Measurements from ENCODE around the gene FAM83C. TPM values are rescaled to one million over a fixed set of nuclear protein-coding genes. Genes with fewer than 3 reads are reported as not detected.
A peak's percentile ranks its signal among the peaks of the same experiment; 100 is the strongest.
"Not testable (repeated sequence)": the region's sequence is repeated elsewhere in the genome, so short reads cannot be mapped to it uniquely, and the experiment has no call there.

Gene FAM83C
- total RNA-seq, 1 experiment from 2014 or later, result not detected

DNA sequence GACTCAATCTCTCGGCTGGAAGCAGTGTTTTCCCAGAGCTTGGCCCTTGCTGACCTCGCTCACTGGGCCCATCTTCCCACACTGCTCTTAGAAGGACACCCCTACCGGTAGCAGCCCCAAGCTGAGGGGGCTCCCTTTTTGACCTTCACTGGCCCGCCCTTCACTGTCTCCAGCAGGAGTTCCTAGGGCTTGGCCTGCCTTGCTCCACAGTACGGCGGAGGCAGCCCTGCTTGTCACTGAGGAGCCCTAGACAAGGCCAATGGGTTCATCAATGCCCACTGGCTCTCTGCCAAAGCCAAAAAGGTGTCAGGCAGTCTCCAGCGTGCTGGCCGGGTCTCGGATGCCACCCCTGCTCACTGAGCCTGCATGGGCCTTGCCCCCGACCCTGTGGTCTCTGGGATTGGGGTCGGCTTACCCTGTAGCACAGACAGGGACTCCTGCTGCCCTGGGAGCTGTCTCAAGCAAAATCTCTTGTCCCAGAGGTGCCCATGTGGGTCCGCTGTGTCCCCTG lies 16.4 kb downstream of the FAM83C start:
- Histone ChIP-seq H3K4me3 (ENCODE audit: insufficient read depth, low read depth, low read length) (no peak overlapping the region), H3K36me3 (replicated peaks; ENCODE audit: control insufficient read depth, insufficient read depth, low read length) (peaks cover 23% of the 10 kb centered on the region), H3K27me3 (ENCODE audit: control insufficient read depth, insufficient read depth, low read length) (no peaks in the 10 kb centered on the region)
- DNase-seq, result no peak

GRCh38 chr20:35274172-35275092 lies 17.8 kb downstream of the FAM83C start:
- DNase-seq, result no peak
- no peak overlapping the region for H3K4me3 ChIP-seq (ENCODE audit: insufficient read depth, low read depth, low read length)
- H3K27me3 ChIP-seq (ENCODE audit: control insufficient read depth, insufficient read depth, low read length), result no peaks in the 10 kb centered on the region

GRCh38 chr20:35273449-35274171 lies 18.6 kb downstream of the FAM83C start:
- Histone ChIP-seq H3K4me3 (ENCODE audit: insufficient read depth, low read depth, low read length) (no peak overlapping the region), H3K36me3 (replicated peaks; ENCODE audit: control insufficient read depth, insufficient read depth, low read length) (peaks cover 1% of the 10 kb centered on the region), H3K27me3 (ENCODE audit: control insufficient read depth, insufficient read depth, low read length) (no peaks in the 10 kb centered on the region)
- DNase-seq, result peak; percentile 79

More at GRCh38 chr20:35274172-35275092, 17.8 kb downstream of the FAM83C start:
- peaks cover 9% of the 10 kb centered on the region for H3K36me3 ChIP-seq (replicated peaks; ENCODE audit: control insufficient read depth, insufficient read depth, low read length)

- Histone ChIP-seq H3K4me3 (ENCODE audit: insufficient read depth, low read depth, low read length) (no peak overlapping the region), H3K36me3 (replicated peaks; ENCODE audit: control insufficient read depth, insufficient read depth, low read length) (no peaks in the 10 kb centered on the region; the same call in none of the 2 replicates), H3K27me3 (ENCODE audit: control insufficient read depth, insufficient read depth, low read length) (no peaks in the 10 kb centered on the region)
- no peak for DNase-seq
Measured at GRCh38 chr20:35271904-35272303, 20.3 kb downstream of the FAM83C start.

DNA sequence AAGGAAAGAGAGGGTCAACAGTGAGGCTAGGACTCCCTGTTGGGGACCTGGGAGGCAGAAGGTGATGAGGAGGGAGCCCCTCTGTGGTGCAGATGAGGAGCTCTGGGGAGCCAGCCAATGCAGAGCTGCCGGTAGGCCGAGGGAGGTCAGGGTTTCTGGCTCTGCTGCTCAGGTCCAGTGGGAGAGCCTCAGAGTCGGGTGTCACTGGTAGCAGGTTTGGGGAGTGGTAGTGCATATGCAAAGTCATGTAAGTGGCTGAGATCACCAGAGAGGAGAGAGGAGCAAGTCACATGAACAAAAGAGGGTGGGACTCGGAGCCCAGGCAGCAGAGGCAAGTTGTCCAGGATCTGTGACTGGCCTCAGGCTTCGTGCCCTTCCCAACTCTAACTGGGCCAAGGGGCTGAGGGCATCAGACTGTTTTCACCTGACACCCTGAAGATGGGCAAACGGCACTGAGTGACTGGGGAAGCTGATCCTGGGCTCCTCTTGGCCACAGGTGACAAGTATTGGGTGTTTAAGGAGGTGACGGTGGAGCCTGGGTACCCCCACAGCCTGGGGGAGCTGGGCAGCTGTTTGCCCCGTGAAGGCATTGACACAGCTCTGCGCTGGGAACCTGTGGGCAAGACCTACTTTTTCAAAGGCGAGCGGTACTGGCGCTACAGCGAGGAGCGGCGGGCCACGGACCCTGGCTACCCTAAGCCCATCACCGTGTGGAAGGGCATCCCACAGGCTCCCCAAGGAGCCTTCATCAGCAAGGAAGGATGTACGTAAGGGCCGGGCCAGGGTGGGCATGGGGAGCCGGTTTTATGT lies 20.9 kb downstream of the FAM83C start:
- H3K27me3 ChIP-seq (ENCODE audit: control insufficient read depth, insufficient read depth, low read length), result no peaks in the 10 kb centered on the region
- H3K36me3 ChIP-seq (replicated peaks; ENCODE audit: control insufficient read depth, insufficient read depth, low read length), result no peaks in the 10 kb centered on the region; the same call in none of the 2 replicates
- DNase-seq, result peak; percentile 40
- no peak overlapping the region for H3K4me3 ChIP-seq (ENCODE audit: insufficient read depth, low read depth, low read length)

DNA sequence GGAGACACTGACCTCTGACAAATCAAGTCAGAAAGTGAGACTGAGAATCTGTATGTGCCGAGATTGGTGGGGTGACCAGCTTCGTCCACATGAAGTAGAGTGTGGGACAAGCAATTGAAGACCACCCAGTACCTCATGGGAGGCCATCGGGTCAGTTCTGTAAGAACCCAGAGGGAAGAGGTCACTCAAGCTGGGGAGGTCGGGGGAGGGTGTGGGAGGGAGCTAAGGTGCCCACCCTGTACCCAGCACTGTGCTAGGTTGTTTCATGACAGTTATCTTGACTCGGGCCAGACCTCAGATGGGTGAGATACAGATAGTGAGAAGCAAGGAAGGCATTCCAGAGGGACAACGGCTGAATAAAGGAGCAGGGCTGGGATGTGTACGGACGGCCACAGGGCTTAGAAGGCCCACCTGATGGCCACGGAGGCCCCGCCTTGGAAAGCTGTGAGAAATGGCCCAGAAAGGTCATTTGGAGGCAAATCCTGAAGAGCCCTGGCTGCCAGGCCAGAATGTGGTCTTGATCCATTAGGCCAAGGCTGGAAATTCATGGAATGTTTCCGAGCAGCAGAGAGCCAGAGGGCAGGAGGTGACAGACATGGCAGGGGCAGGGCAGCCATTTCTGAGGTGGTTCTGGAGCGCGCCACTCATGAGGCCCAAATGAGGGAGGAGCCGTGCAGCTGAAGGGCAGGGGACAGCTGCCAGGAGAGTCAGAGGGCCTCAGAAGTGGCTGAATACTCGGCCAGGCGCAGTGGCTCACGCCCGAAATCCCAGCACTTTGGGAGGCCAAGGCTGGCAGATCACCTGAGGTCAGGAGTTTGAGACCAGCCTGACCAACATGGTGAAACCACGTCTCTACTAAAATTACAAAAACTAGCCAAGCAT lies 22.0 kb downstream of the FAM83C start:
- no peak overlapping the region for H3K4me3 ChIP-seq (ENCODE audit: insufficient read depth, low read depth, low read length)
- no peaks in the 10 kb centered on the region; the same call in none of the 2 replicates for H3K36me3 ChIP-seq (replicated peaks; ENCODE audit: control insufficient read depth, insufficient read depth, low read length)
- DNase-seq, result no peak
- H3K27me3 ChIP-seq (ENCODE audit: control insufficient read depth, insufficient read depth, low read length), result no peaks in the 10 kb centered on the region

- no peak overlapping the region for H3K4me3 ChIP-seq (ENCODE audit: insufficient read depth, low read depth, low read length)
- no peaks in the 10 kb centered on the region for H3K27me3 ChIP-seq (ENCODE audit: control insufficient read depth, insufficient read depth, low read length)
- peak; percentile 95 for DNase-seq
- H3K36me3 ChIP-seq (replicated peaks; ENCODE audit: control insufficient read depth, insufficient read depth, low read length), result no peaks in the 10 kb centered on the region; the same call in none of the 2 replicates
Measured at GRCh38 chr20:35269055-35269781, 23.0 kb downstream of the FAM83C start.

DNA sequence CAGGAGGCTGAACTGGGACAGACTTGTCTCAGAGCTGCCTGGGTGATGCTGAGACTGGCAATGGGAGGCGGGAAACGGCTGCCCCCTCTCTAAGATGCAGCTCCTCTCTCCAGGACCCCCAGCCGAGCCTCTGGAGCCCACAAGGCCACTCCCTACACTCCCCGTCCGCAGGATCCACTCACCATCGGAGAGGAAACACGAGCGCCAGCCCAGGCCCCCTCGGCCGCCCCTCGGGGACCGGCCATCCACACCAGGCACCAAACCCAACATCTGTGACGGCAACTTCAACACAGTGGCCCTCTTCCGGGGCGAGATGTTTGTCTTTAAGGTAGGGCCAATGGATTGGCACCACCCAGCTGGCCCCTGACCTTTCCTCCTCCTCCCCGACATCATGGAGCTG lies 25.1 kb downstream of the FAM83C start:
- Histone ChIP-seq H3K27me3 (ENCODE audit: control insufficient read depth, insufficient read depth, low read length) (no peaks in the 10 kb centered on the region), H3K4me3 (ENCODE audit: insufficient read depth, low read depth, low read length) (no peak overlapping the region), H3K36me3 (replicated peaks; ENCODE audit: control insufficient read depth, insufficient read depth, low read length) (no peaks in the 10 kb centered on the region; the same call in none of the 2 replicates)
- DNase-seq, result peak; percentile 37

DNA sequence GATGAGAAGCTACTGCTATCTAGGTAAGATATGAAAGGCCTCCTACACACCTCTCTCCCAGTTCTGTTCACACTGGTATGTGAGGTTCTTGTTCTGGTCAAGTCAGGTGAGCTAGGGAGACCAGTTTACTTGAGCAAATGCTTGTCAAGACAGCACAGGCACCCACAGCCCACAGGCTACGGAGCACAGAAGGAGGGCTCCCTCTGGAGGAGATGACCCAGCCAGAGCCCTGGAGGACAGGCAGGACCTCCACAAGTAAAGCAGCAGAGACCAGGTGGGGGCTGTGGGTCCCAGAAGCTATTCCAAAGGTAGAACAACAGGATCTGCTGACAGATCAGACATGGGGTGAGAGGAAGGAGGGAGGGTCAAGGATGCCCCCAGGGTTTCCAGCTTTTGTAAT lies 27.5 kb downstream of the FAM83C start:
- no peak overlapping the region for H3K4me3 ChIP-seq (ENCODE audit: insufficient read depth, low read depth, low read length)
- peak; percentile 70 for DNase-seq
- H3K27me3 ChIP-seq (ENCODE audit: control insufficient read depth, insufficient read depth, low read length), result no peaks in the 10 kb centered on the region
- no peaks in the 10 kb centered on the region; the same call in 1 of the 2 replicates for H3K36me3 ChIP-seq (replicated peaks; ENCODE audit: control insufficient read depth, insufficient read depth, low read length)

- peak; percentile 31 for DNase-seq
- H3K4me3 ChIP-seq (ENCODE audit: insufficient read depth, low read depth, low read length), result no peak overlapping the region
- no peaks in the 10 kb centered on the region; the same call in 1 of the 2 replicates for H3K36me3 ChIP-seq (replicated peaks; ENCODE audit: control insufficient read depth, insufficient read depth, low read length)
- no peaks in the 10 kb centered on the region for H3K27me3 ChIP-seq (ENCODE audit: control insufficient read depth, insufficient read depth, low read length)
Measured at GRCh38 chr20:35263532-35264341, 28.5 kb downstream of the FAM83C start.

DNA sequence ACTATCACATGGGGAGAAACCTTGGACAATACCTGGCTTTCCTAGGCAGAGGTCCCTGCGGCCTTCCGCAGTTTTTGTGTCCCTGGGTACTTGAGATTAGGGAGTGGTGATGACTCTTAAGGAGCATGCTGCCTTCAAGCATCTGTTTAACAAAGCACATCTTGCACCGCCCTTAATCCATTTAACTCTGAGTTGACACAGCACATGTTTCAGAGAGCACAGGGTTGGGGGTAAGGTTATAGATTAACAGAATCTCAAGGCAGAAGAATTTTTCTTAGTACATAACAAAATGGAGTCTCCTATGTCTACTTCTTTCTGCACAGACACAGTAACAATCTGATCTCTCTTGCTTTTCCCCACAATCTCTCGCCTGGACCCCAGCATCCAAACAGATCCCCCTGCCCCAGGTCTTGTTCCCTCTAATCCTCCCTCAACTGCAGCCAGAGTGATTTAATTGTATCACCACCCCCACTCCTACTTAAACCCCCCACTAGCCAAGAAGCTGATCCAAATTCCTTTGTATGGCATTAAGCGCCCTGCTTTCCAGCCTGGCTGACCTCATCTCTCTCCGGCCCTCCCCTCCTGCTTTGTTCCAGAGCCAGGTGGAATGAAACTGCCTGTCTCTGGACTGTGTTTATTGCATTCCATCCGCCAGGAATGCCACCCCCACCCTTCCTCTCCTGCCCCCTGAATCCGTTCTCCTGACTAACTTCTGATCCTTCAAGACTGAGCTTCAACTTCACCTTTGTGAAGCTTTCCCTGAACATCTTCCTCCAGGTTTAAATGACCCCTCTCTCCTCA lies 29.3 kb downstream of the FAM83C start:
- H3K36me3 ChIP-seq (replicated peaks; ENCODE audit: control insufficient read depth, insufficient read depth, low read length); H3K27me3 ChIP-seq (ENCODE audit: control insufficient read depth, insufficient read depth, low read length); H3K4me3 ChIP-seq (ENCODE audit: insufficient read depth, low read depth, low read length): not testable (repeated sequence)
- peak; percentile 90 for DNase-seq

DNA sequence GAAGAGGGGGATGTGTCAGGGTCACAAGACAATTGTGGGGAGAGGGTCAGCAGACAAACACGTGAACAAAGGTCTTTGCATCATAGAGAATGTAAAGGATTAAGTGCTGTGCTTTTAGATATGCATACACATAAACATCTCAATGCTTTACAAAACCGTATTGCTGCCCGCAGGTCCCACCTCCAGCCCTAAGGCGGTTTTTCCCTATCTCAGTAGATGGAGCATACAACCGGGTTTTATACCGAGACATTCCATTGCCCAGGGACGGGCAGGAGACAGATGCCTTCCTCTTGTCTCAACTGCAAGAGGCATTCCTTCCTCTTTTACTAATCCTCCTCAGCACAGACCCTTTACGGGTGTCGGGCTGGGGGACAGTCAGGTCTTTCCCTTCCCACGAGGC lies 29.9 kb downstream of the FAM83C start:
- not testable (repeated sequence) for H3K4me3 ChIP-seq (ENCODE audit: insufficient read depth, low read depth, low read length); H3K36me3 ChIP-seq (replicated peaks; ENCODE audit: control insufficient read depth, insufficient read depth, low read length); DNase-seq; H3K27me3 ChIP-seq (ENCODE audit: control insufficient read depth, insufficient read depth, low read length)
